ENCODE results near the gene FLNA. TPM values are rescaled to one million over a fixed set of nuclear protein-coding genes. Genes with fewer than 3 reads are reported as not detected.
A peak's percentile ranks its signal among the peaks of the same experiment; 100 is the strongest.

FLNA gene
- total and polyA plus RNA-seq, 2 donors (not counting 3 experiments of a cell fraction or from before 2014, with no cell fraction given): 658 to 1,474 TPM

GRCh38 chrX:154327038-154327820, 47.2 kb downstream of the FLNA start:
- FAIRE-seq (peak; percentile 70), DNase-seq (ENCODE audit: low read depth, low spot score) (no peak)
- peaks cover 18% of the 10 kb centered on the region for H3K4me1 ChIP-seq (ENCODE audit: control insufficient read depth, extremely low read depth, insufficient read depth, low read length)
- H3K27ac ChIP-seq (ENCODE audit: insufficient read depth, low read depth, low read length): no peak overlapping the region
- H4K20me1 ChIP-seq (replicated peaks; ENCODE audit: control insufficient read depth, extremely low read depth, insufficient read depth, low read length): no peaks in the 10 kb centered on the region
- TF ChIP-seq EZH2 (IDR thresholded peaks at IDR 0.05; ENCODE audit: borderline replicate concordance, low read depth, low read length, severe bottlenecking) (no peak), FOS (IDR thresholded peaks at IDR 0.05; ENCODE audit: borderline replicate concordance, insufficient read depth, low read length) (no peak), GATA2 (IDR thresholded peaks at IDR 0.05; ENCODE audit: insufficient read depth, insufficient read length, low read depth, low read length) (no peak), POLR2A (IDR thresholded peaks at IDR 0.05; ENCODE audit: low read depth, low read length) (no peak), MYC (IDR thresholded peaks at IDR 0.05; ENCODE audit: low read depth, low read length) (no peak), CTCF (IDR thresholded peaks at IDR 0.05; ENCODE audit: extremely low read depth in 1 of 2, insufficient read depth in 1 of 2, low read depth in 1 of 2, low read length in 2 of 2) (no peak), POLR2AphosphoS5 (IDR thresholded peaks at IDR 0.05; ENCODE audit: insufficient read depth, low read depth, low read length) (no peak), JUN (IDR thresholded peaks at IDR 0.05; ENCODE audit: borderline replicate concordance, insufficient read depth, insufficient read length, low read depth) (no peak), MAX (IDR thresholded peaks at IDR 0.05; ENCODE audit: insufficient read depth, insufficient read length) (no peak)
- POLR2A ChIA-PET: no interaction called here
- intact Hi-C loops (cut with micrococcal nuclease) (no loop called here), dilution Hi-C loops (cut with MboI; ENCODE audit: extremely low pct_ligation_motif_present, low sequenced_read_pairs) (no loop called here)
- no peak overlapping the region for H3K9ac ChIP-seq (replicated peaks; ENCODE audit: extremely low read depth, insufficient read depth, low read length)
- no peak overlapping the region for H3K4me2 ChIP-seq (ENCODE audit: insufficient read depth, low read length)
- H3K79me2 ChIP-seq (ENCODE audit: control insufficient read depth, insufficient read depth, low read length): no peaks in the 10 kb centered on the region
- BruUV-seq (replicated peaks): no TSS peak
- H3K4me3 ChIP-seq (replicated peaks in 1 of 3; ENCODE audit: insufficient read depth in 1 of 3, low read depth in 1 of 3, low read length in 3 of 3): no peak overlapping the region
- H3K9me3 ChIP-seq (replicated peaks; ENCODE audit: control insufficient read depth, insufficient read depth, low read length): no peaks in the 10 kb centered on the region
- no peaks in the 10 kb centered on the region for H3K9me1 ChIP-seq (replicated peaks; ENCODE audit: control insufficient read depth, extremely low read depth, insufficient read depth, low read length)
- no peaks in the 10 kb centered on the region for H3K36me3 ChIP-seq (ENCODE audit: control insufficient read depth in 2 of 2, extremely low read depth in 1 of 2, insufficient read depth in 2 of 2, low read length in 2 of 2)
- CTCF ChIA-PET: interaction anchor here (0.8 kb wide), 1 partner anchor 13 kb away, joined by 3 read pairs; no protein-coding TSS in a partner anchor
- H2AFZ ChIP-seq (ENCODE audit: low read depth, low read length): no peak overlapping the region
- no peaks in the 10 kb centered on the region for H3K27me3 ChIP-seq (ENCODE audit: control insufficient read depth in 2 of 2, insufficient read depth in 2 of 2, low read length in 2 of 2)
